G401.6 (cell line): ENCODE measurements around the gene NTN1.

ENCODE experiments used
- FAIRE-seq: peaks from 2 replicates; lab custom pipeline; 2012; peaks lifted over from hg19 to GRCh38; lab: Jason Lieb, UNC

NTN1 gene

DNA sequence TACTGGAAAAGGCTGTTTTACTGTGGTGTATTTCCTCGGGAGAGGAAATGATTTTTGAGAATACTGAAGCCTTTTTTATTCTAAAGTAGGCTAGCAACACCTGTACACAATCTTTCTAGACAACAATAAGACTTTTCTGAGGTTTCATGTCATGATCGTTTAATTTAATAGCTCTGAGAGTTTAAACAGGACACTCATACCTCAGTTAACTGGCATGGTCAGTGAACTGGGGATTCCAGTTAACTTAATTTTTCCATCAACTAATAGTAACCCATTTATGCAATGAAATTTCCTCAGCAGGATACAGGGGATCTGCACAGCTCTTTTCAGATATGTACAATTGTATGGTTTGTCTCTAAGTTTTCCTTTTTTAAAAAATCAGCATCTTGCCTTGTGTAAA is 262.6 kb downstream of the NTN1 start:
- FAIRE-seq: no peak

- FAIRE-seq: no peak
Measured at GRCh38 chr17:9284884-9285283, 263.6 kb downstream of the NTN1 start.

GRCh38 chr17:9285602-9286427 is 264.5 kb downstream of the NTN1 start:
- FAIRE-seq: no peak

DNA sequence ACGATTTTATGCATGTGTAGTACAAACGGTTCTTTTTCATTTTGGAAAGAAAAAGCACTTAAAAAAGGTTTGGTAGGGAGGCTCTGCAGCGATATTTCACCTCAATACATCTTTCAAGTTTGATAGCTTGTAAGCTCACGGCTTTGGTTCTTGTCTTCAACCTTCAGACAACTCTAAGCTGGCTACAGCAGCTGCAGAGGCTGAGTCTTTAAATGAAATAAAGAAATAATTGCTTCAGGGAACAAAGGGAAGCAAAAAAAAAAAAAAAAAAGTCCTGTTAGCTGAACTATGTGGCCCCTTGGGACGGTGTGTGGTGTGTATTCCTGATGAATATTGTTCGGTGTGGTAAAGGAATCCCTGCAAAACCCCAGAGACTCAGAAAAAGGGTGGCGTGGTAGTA is 265.1 kb downstream of the NTN1 start:
- FAIRE-seq: no peak

- FAIRE-seq: no peak
Measured at GRCh38 chr17:9287306-9287705, 266.0 kb downstream of the NTN1 start.

DNA sequence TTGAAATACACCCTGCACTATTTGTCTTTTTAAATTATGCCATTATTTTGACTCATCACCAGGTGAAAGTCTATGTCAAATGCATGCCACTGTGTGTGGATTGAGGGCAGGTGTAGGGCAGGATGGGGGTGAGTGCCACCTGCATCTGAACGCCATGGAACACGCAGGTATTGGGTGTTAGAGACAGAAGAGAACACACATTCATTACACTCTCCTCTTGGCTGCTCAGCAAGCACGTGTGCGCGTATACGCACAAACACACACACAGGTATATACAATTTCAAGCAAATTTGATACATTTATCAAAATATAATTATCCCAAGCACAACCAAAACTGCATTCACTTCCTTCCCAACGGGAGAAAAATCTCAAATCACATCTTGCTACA is 268.9 kb downstream of the NTN1 start:
- no peak for FAIRE-seq

DNA sequence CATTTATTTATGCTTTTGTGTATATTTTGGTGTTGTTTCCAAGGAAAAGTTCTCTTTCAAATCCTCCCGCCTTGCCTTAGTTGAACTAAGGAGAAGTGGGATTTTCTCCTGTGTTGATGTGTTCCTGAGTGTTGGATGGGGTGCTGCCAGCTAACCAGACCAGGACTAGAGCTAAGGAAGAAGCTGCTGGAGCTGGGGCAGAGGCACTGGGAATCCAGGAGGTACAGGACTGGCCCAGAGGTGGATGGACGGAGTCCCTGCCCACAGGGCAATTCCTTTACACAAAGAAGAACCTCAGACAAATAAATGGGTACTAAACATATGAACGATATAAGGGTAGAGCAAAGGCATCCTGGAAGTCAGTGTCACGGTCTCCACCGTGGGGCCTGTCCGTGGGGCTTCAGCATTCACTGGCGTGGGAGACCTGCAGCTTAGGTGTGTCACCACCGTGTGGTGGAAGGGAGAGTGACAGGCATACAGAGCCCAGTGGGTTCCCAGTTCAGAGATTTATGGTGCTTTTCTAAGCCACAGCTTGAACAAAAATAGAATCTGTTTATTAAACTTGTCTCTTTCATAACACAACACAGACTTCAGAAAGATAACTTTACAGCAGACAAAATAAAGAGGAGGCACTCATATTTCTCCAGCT is 270.7 kb downstream of the NTN1 start:
- FAIRE-seq: no peak

DNA sequence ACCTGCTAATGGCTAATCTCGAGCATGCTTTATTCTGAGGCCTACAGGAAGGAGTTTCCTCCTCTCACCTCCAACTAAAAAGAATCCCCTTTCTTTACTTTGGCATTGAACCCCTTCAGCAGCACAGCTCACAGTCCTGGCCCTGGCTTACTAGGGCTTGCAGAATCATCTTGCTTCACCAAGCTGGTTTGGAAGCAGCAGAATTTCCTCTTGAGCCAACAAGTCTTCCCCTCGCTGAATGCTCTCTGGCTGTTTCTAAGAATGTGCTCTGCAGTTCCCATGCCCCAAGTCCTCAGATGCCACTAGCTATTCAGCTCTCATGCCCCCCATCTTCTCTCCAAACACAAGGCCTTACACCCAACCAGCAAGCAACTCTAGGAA is 271.2 kb downstream of the NTN1 start:
- FAIRE-seq: no peak
